Measurements from ENCODE around the gene BCL6.

Gene BCL6

DNA sequence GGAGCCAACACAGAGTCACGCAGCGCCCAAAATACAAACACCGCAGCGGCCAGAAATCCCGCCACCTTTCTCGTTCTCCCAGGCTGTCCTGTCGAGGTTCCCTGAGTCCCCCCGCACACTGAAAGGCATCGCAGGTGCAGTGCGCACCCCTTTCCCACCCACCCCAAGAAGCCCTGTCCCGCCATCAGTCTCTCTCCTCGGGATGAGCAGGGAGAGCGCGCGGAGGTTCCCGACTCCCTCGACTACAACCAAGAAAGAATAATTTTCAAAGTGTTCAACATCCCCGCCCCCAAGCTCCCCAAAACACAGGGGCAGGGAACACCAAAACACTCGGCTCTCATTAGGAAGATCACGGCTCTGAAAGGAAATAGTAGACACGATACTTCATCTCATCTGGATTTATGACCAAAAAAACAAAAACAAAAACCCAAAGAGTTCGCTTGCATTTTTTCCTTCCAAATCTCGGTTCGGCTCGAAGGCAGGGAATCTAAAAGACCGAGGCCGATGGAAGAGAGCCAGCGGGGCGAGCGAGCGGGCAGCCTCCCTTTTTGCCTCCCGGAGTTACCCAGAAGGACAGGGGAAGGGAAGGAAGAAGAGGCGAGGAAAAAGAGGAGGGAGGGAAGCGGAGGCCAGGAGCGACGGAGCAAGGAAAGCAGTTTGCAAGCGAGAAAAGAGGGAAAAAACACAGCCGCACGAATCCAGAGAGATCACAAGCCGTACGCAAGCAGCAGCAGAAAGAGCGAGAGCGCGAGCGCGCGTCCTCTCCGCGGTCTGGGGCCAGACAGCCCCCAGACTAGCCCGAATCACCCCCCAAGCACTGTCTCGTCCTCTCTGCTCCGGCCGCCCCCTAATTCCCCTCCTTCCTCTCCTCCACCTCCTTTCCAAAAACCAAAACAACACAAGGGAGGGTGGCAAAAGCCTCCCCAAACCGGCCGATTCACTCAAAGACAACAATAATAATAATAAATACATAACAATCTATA lies 808 bp downstream of the BCL6 start:
- WGBS, 2 experiments, result 0% methylated on average over 53 to 55 of the region's 55 CpGs
- Histone ChIP-seq H3K27ac (ENCODE audit: insufficient read depth, low read depth, low read length, poor library complexity, severe bottlenecking) (peak overlapping the region; percentile 100), H3K36me3 (ENCODE audit: control insufficient read depth, insufficient read depth, low read length) (no peaks in the 10 kb centered on the region), H3K9me3 (ENCODE audit: control insufficient read depth, low read length) (no peaks in the 10 kb centered on the region), H3K27me3 (ENCODE audit: control insufficient read depth, insufficient read depth, low read length, poor library complexity, severe bottlenecking) (peaks cover 5% of the 10 kb centered on the region), H3K4me1 (ENCODE audit: control insufficient read depth, insufficient read depth, low read length) (peaks cover 33% of the 10 kb centered on the region), H3K4me3 (ENCODE audit: insufficient read depth, low read depth, low read length) (peak overlapping the region; percentile 70)

DNA sequence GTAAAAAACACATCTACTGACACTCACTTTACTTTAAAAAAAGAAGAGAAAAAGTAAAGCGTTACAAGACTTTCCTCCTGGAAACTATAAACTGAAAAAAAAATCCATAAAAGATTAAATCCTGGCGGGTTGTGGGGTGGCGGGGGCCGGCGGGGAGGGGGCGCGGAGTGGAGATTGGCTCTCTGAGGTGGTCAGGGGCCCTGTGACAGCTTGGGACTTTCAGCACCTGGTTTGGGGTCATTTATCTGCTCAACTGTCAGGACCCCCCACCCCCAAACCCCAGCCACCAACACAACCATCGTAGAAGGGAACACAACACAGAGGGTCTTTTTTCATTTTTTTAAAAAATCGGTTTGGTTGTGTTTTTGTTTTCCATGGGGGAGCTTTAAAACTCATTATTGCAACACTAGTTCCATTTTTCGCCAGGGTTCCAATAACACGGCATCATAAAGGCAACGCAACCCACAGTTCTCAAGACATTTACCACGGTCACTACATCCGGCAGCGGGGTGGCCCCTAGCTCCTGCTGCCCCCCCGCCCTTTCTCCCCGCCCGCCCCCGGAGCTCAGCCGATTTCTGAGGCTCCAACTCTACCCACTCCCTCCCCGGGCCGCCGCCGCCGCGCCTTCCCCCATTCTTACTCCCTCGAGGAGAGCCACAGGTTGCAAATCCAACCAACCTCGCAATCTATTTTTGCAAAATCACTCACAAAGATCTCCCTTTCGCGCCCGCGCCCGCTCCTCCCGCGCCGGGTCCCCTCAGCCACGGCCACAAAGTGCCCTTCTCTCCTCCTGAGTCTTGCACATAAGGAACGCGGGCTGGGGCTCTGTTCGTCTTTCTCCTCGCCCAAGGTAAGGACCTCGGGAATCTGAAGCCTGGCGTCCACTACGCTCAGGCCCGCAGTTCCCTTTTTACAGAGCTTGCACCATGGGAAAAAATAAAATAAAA lies 1.8 kb downstream of the BCL6 start:
- Histone ChIP-seq H3K36me3 (ENCODE audit: control insufficient read depth, insufficient read depth, low read length) (no peaks in the 10 kb centered on the region), H3K9me3 (ENCODE audit: control insufficient read depth, low read length) (no peaks in the 10 kb centered on the region), H3K4me1 (ENCODE audit: control insufficient read depth, insufficient read depth, low read length) (peaks cover 24% of the 10 kb centered on the region), H3K27ac (ENCODE audit: insufficient read depth, low read depth, low read length, poor library complexity, severe bottlenecking) (no peak overlapping the region), H3K27me3 (ENCODE audit: control insufficient read depth, insufficient read depth, low read length, poor library complexity, severe bottlenecking) (peaks cover 5% of the 10 kb centered on the region), H3K4me3 (ENCODE audit: insufficient read depth, low read depth, low read length) (peak overlapping the region; percentile 70)
- 2% methylated on average over 39 to 41 of the region's 45 CpGs for WGBS, 2 experiments

DNA sequence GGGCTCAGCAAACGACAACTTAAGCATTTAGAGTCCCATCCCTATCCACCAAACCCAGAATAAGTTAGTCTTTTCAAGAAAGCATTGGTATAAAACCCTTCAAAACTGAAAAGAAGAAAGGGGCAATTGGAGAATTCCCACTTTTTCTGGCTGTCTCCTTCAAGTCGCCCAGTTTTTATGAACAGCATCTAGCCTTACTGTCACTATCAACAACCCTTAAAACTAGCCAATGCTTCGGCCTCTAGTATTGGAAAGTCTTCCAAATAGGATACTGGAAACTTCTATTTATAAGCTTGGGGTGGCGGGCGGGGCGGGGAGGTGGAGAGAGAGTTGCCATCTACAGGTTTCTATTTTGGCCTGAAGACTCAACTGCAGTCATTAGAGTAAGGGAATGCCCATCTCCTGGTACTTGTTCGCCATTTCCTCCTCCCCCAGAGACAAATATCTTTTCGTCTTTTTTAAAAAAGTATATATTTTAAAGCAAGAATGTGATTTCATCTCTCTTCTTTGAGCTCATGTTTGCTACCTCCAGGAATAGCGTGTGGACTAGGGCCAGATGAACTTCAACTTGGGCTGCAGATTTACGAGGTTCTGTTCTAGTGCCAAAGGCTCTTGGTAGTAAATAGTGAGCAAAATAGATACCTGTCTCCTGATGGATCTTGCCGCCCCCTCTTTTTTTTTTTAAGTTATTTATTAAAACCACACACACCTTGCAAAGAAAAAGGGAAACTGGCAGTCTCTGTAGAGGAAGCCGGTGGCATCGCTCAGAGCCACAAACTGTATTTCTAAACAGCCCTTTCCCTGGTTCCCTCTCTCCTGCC lies 2.7 kb downstream of the BCL6 start:
- Histone ChIP-seq H3K4me1 (ENCODE audit: control insufficient read depth, insufficient read depth, low read length) (peaks cover 16% of the 10 kb centered on the region), H3K9me3 (ENCODE audit: control insufficient read depth, low read length) (no peaks in the 10 kb centered on the region), H3K36me3 (ENCODE audit: control insufficient read depth, insufficient read depth, low read length) (no peaks in the 10 kb centered on the region), H3K27ac (ENCODE audit: insufficient read depth, low read depth, low read length, poor library complexity, severe bottlenecking) (no peak overlapping the region), H3K27me3 (ENCODE audit: control insufficient read depth, insufficient read depth, low read length, poor library complexity, severe bottlenecking) (peaks cover 12% of the 10 kb centered on the region), H3K4me3 (ENCODE audit: insufficient read depth, low read depth, low read length) (peak overlapping the region; percentile 35)
- 70 to 71% methylated on average over 11 to 13 of the region's 13 CpGs for WGBS, 2 experiments

DNA sequence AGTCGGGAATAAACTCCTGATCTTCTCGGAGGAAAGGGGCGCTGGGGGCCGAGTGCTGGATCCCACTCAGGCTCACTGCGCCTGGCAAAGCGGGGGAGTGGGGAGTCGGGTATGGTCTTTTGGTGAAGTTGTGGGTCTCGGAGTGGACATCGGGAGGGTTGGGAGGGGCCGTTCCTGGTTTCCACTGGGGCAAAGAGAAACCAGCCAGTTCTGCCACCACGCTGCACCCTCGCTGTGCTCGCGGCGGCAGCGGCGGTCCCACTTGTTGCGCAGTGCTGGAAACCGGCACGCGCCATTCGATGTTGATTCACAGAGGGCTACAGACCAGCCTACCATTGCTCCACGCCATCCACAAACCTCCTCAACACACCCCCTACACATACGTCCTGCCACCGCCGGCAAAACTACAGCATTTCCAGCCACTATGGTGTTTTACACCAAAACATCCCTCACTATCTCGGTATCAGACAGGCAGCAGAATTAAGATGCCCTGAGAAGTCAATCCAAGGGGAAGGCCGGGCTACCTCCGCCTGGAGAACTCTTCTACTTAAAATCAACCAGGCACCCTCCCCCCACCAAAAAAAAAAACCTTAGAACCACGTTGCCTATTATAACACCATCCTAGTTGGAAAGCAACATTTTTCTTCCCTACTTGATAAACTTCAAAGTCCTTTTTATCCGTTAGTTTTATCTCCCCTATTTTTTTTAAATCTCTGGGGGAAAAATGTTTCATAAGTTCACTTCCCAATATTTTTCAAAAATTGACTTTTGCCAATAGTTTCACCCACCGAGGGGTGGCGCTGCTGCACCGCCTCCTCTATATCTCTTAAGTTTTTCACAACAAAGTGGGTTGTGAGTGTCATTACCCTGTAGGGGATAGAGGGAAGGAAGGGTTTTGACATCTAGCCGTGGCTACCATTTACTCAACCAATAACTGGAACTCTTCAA lies 3.6 kb downstream of the BCL6 start:
- Histone ChIP-seq H3K9me3 (ENCODE audit: control insufficient read depth, low read length) (no peaks in the 10 kb centered on the region), H3K4me1 (ENCODE audit: control insufficient read depth, insufficient read depth, low read length) (peaks cover 16% of the 10 kb centered on the region), H3K4me3 (ENCODE audit: insufficient read depth, low read depth, low read length) (peak overlapping the region; percentile 35), H3K36me3 (ENCODE audit: control insufficient read depth, insufficient read depth, low read length) (no peaks in the 10 kb centered on the region), H3K27ac (ENCODE audit: insufficient read depth, low read depth, low read length, poor library complexity, severe bottlenecking) (no peak overlapping the region), H3K27me3 (ENCODE audit: control insufficient read depth, insufficient read depth, low read length, poor library complexity, severe bottlenecking) (peaks cover 20% of the 10 kb centered on the region)
- 1% methylated on average over 32 to 35 of the region's 35 CpGs for WGBS, 2 experiments

DNA sequence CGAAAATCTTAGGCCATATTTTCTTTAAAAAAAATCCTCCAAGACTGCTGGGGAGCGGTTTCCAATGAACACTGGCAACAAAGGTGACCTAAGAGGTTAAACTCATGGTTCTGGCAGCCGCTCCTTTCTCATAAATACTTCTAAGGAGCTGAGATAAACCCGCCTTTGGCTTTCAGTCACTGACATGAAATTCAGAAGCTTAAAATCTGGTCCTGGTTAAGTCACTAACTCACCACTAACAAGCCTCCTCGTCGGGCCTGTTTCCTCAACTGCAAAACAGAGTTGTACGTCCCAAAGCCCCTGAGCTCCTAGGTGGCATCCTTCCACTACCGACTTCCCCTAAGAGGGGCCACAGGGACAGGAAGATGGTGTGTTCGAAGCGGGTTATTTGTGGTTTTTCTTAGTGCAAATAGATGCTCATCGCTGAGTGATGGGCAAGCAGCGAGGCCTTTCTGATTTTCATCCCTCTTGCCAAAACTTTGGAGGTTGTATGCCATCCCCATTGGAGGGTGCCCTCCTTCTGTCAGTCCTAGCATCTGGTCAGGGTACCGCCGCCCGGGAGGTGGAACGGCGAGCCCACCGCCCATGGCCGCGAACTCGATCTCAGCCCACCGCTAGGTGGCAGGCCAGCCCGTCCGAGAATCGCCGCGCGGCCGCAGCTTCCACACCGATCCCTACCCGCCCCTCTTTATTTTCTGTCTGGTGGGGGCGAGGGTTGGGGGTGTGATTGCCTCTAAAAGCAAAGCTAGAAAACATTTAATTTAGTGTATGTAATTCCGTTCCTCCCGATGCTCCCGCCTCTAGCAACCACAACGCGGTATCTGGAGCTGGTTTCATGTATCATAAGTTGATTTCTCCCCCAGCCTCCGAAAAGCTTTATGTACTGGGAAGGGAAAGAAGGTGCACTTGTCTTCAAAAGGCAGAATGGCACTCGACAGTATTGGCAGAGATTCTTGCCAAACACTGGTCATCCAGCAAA lies 4.6 kb downstream of the BCL6 start:
- WGBS, 2 experiments, result 10 to 12% methylated on average over 37 to 39 of the region's 39 CpGs
- peaks cover 20% of the 10 kb centered on the region for H3K27me3 ChIP-seq (ENCODE audit: control insufficient read depth, insufficient read depth, low read length, poor library complexity, severe bottlenecking)
- no peaks in the 10 kb centered on the region for H3K36me3 ChIP-seq (ENCODE audit: control insufficient read depth, insufficient read depth, low read length)
- H3K4me1 ChIP-seq (ENCODE audit: control insufficient read depth, insufficient read depth, low read length), result peaks cover 17% of the 10 kb centered on the region
- no peak overlapping the region for H3K27ac ChIP-seq (ENCODE audit: insufficient read depth, low read depth, low read length, poor library complexity, severe bottlenecking)
- H3K9me3 ChIP-seq (ENCODE audit: control insufficient read depth, low read length), result no peaks in the 10 kb centered on the region
- peak overlapping the region; percentile 56 for H3K4me3 ChIP-seq (ENCODE audit: insufficient read depth, low read depth, low read length)

DNA sequence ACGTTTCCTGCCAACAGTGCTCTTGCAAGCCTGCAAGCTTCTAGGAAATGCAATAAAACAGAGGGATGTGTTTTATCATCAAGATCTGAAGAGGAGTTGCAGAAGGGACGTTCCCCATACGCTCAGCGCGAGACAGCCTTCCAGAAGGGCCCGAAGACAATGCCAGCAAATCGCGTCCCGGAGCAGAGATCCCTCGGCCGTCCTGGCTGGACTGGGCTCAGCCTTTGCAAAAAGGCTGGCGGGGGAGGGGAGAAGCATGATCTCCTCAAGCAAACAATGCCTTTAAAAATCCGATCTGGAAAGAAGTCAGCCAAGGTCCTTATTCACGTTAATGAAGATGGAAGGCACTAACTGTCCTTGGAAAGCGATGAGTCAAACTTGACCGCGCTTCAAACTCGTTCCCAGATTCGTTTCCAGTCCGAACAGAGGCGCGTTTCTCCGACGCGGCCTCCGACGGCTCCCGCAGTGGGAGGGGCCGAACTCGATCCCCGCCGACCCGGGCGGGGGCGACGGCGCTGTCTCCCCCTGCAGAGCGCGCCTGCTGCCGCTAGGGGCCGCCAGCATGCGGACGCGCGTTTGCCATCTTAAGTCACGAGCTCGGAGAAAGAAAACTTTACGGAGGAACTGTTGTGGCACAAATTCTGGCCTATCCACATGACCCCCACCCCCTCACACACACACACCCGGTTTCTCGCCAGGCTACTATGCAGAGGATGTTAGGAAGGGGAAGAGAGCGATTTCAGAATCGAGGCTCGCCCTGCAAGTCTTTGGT lies 5.5 kb downstream of the BCL6 start:
- Histone ChIP-seq H3K27ac (ENCODE audit: insufficient read depth, low read depth, low read length, poor library complexity, severe bottlenecking) (peak overlapping the region; percentile 85), H3K27me3 (ENCODE audit: control insufficient read depth, insufficient read depth, low read length, poor library complexity, severe bottlenecking) (peaks cover 20% of the 10 kb centered on the region), H3K4me3 (ENCODE audit: insufficient read depth, low read depth, low read length) (peak overlapping the region; percentile 56), H3K4me1 (ENCODE audit: control insufficient read depth, insufficient read depth, low read length) (peaks cover 17% of the 10 kb centered on the region), H3K36me3 (ENCODE audit: control insufficient read depth, insufficient read depth, low read length) (no peaks in the 10 kb centered on the region), H3K9me3 (ENCODE audit: control insufficient read depth, low read length) (no peaks in the 10 kb centered on the region)
- 2 to 3% methylated on average over 53 of the region's 53 CpGs for WGBS, 2 experiments

DNA sequence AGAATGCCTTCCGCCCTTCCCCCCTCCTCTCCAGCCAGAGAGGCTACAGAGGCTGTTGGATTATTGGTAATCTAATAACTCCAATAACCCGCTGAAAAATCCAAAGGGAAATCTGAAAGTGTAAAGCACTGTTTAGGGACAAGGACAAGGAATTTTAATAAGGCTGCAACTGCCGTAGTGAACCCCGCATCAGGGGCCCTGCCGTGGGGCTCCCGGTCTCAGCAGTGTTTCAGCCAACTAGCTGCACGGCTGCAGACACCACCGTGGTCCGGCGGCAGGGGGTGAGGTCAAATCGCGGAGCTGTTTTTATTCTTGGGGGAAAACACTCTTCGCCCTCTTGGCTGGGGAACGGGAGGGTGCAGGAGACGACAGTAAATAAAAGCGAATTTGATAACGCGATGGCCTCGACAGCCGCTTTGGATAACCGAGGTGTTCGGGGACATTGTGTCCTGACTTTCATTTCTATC lies 6.1 kb downstream of the BCL6 start:
- Histone ChIP-seq H3K36me3 (ENCODE audit: control insufficient read depth, insufficient read depth, low read length) (no peaks in the 10 kb centered on the region), H3K4me3 (ENCODE audit: insufficient read depth, low read depth, low read length) (peak overlapping the region; percentile 56), H3K27ac (ENCODE audit: insufficient read depth, low read depth, low read length, poor library complexity, severe bottlenecking) (peak overlapping the region; percentile 85), H3K9me3 (ENCODE audit: control insufficient read depth, low read length) (no peaks in the 10 kb centered on the region), H3K27me3 (ENCODE audit: control insufficient read depth, insufficient read depth, low read length, poor library complexity, severe bottlenecking) (peaks cover 20% of the 10 kb centered on the region), H3K4me1 (ENCODE audit: control insufficient read depth, insufficient read depth, low read length) (peaks cover 17% of the 10 kb centered on the region)
- 1 to 2% methylated on average over 21 to 22 of the region's 22 CpGs for WGBS, 2 experiments

Measured in ectodermal cell (in vitro differentiated cells).